HCT116 (cell line): ENCODE data around the gene IMPACT.

Source experiments
- CTCF ChIP-seq, 3 experiments: fragments of 200-600 bp in 1 of 3; sonication (generic) in 1 of 3; IDR thresholded peaks in 2 of 3; conservative IDR thresholded peaks in 1 of 3; 2 replicates each; pipeline ENCODE4 v1.5.1; 2012 to 2017; ENCODE audit warnings: low read depth in 2 of 3, low read length in 2 of 3, antibody characterized with exemption in 1 of 3, borderline replicate concordance in 1 of 3, control low read depth in 1 of 3, mild to moderate bottlenecking in 1 of 3, mixed read lengths in 1 of 3, mixed run types in 1 of 3, moderate library complexity in 1 of 3; ENCODE audit not compliant: insufficient read depth in 1 of 3
- REST ChIP-seq: IDR thresholded peaks from 2 replicates; pipeline ENCODE4 v1.6.1; 2012; ENCODE audit warnings: low read depth

GRCh38 chr18:24397694-24398368, 28.6 kb upstream of the IMPACT start, which contains the start of gene OSBPL1A:
- TF ChIP-seq REST = no peak
- no peak for TF ChIP-seq CTCF (IDR thresholded peaks at IDR 0.05 in 2 of 3, conservative IDR thresholded peaks at IDR 0.05 in 1 of 3; ENCODE audit: borderline replicate concordance in 1 of 3, insufficient read depth in 1 of 3, low read depth in 2 of 3, low read length in 2 of 3)
